Activated T-helper 1 cell treated with Interleukin-2 at 50 U/mL for 16 hours (primary cell): Measurements from ENCODE around the gene TUBGCP2.

ENCODE experiments used
- DNase-seq: peaks from one replicate; pipeline ENCODE4 v3.0.0-alpha.2; 2020; ENCODE audit warnings: low read depth

TUBGCP2 gene

GRCh38 chr10:133343558-133343957 is 34.9 kb upstream of the TUBGCP2 start:
- DNase-seq: no peak

- DNase-seq: no peak
Measured at GRCh38 chr10:133342942-133343341, 34.3 kb upstream of the TUBGCP2 start.

GRCh38 chr10:133341983-133342382 is 33.3 kb upstream of the TUBGCP2 start:
- no peak for DNase-seq

GRCh38 chr10:133339708-133340380 is 31.2 kb upstream of the TUBGCP2 start:
- no peak for DNase-seq

- DNase-seq: no peak
Measured at GRCh38 chr10:133338080-133339071, 29.7 kb upstream of the TUBGCP2 start.

GRCh38 chr10:133337370-133337725 is 28.7 kb upstream of the TUBGCP2 start:
- no peak for DNase-seq

GRCh38 chr10:133336577-133337369 is 28.1 kb upstream of the TUBGCP2 start, which contains the start of gene CALY:
Gene CALY, minus strand, starts transcription at chr10:133336896. Its CDS starts 7,907 bp downstream, at chr10:133328989.
- DNase-seq: peak; percentile 87

- DNase-seq: no peak
Measured at GRCh38 chr10:133336118-133336576, 27.5 kb upstream of the TUBGCP2 start.

GRCh38 chr10:133335246-133336117 is 26.8 kb upstream of the TUBGCP2 start:
- DNase-seq: peak; percentile 69

- DNase-seq: no peak
Measured at GRCh38 chr10:133334503-133335245, 26.0 kb upstream of the TUBGCP2 start.

GRCh38 chr10:133332936-133333699 is 24.4 kb upstream of the TUBGCP2 start:
- DNase-seq: no peak

GRCh38 chr10:133329491-133330202 is 21.0 kb upstream of the TUBGCP2 start:
- DNase-seq: peak; percentile 76

- no peak for DNase-seq
Measured at GRCh38 chr10:133328358-133329343, 20.0 kb upstream of the TUBGCP2 start.

GRCh38 chr10:133327651-133328357 is 19.1 kb upstream of the TUBGCP2 start:
- no peak for DNase-seq

GRCh38 chr10:133326745-133327650 is 18.3 kb upstream of the TUBGCP2 start:
- DNase-seq: no peak

- no peak for DNase-seq
Measured at GRCh38 chr10:133326223-133326551, 17.5 kb upstream of the TUBGCP2 start.
